HG02973 (cell line): ENCODE measurements around the gene ZFP91.

ENCODE experiments used
- ATAC-seq: cut with Tn5 transposase; IDR thresholded peaks from one replicate; pipeline ENCODE4 v1.9.1; 2021; ENCODE audit warnings: moderate library complexity; ENCODE audit not compliant: unreplicated experiment

The ZFP91 gene

GRCh38 chr11:58659404-58659803 lies 80.5 kb downstream of the ZFP91 start:
- no peak for ATAC-seq

- ATAC-seq, result no peak
These were observed 81.2 kb downstream of the ZFP91 start for GRCh38 chr11:58659910-58660570.
